Brain microvascular endothelial cell (primary cell): Measurements from ENCODE around the gene FOXD4L5.
"Not testable (repeated sequence)": the region's sequence is repeated elsewhere in the genome, so short reads cannot be mapped to it uniquely, and the experiment has no call there.

ENCODE experiments used
- DNase-seq: peaks from one replicate; pipeline ENCODE4 v3.0.0-alpha.2; 2020
- H3K27ac ChIP-seq: fragments of 250-450 bp; sonication (Bioruptor Pico); 2 replicates; pipeline ENCODE4 v1.5.1; 2020; ENCODE audit warnings: mild to moderate bottlenecking, moderate library complexity
- H3K27me3 ChIP-seq: fragments of 250-450 bp; sonication (Bioruptor Pico); replicated peaks from 2 replicates; pipeline ENCODE4 v1.5.1; 2020; ENCODE audit warnings: mild to moderate bottlenecking
- H3K36me3 ChIP-seq: fragments of 250-450 bp; sonication (Bioruptor Pico); replicated peaks from 2 replicates; pipeline ENCODE4 v1.5.1; 2020; ENCODE audit warnings: mild to moderate bottlenecking
- H3K4me3 ChIP-seq: 2 replicates; pipeline ENCODE4 v1.5.1; 2011; ENCODE audit warnings: low read depth, mild to moderate bottlenecking, control low read depth, low read length, moderate library complexity
- in situ Hi-C: cut with HindIII; loops from 2 replicates; pipeline ENCODE4 v1.10.0; 2017; ENCODE audit warnings: low sequenced_read_pairs, low pct_ligation_motif_present

Gene FOXD4L5

GRCh38 chr9:65285109-65285508 is at the start of gene FOXD4L5:
Gene FOXD4L5 (minus strand): TSS chr9:65285209. CDS start chr9:65284377, 832 bp downstream.
- H3K27ac ChIP-seq, DNase-seq, H3K4me3 ChIP-seq, H3K27me3 ChIP-seq, H3K36me3 ChIP-seq, in situ Hi-C loops: not testable (repeated sequence)

- DNase-seq: not testable (repeated sequence)
These were observed 1.1 kb downstream of the FOXD4L5 start for GRCh38 chr9:65283943-65284342.

GRCh38 chr9:65282976-65283375 is 2.0 kb downstream of the FOXD4L5 start:
- DNase-seq, H3K27ac ChIP-seq, H3K4me3 ChIP-seq, H3K36me3 ChIP-seq, in situ Hi-C loops, H3K27me3 ChIP-seq: not testable (repeated sequence)

More at GRCh38 chr9:65283943-65284342, 1.1 kb downstream of the FOXD4L5 start:
- in situ Hi-C loops, H3K27me3 ChIP-seq, H3K4me3 ChIP-seq, H3K36me3 ChIP-seq, H3K27ac ChIP-seq: not testable (repeated sequence)
